Measurements from ENCODE around the gene NXN.

Gene NXN

DNA sequence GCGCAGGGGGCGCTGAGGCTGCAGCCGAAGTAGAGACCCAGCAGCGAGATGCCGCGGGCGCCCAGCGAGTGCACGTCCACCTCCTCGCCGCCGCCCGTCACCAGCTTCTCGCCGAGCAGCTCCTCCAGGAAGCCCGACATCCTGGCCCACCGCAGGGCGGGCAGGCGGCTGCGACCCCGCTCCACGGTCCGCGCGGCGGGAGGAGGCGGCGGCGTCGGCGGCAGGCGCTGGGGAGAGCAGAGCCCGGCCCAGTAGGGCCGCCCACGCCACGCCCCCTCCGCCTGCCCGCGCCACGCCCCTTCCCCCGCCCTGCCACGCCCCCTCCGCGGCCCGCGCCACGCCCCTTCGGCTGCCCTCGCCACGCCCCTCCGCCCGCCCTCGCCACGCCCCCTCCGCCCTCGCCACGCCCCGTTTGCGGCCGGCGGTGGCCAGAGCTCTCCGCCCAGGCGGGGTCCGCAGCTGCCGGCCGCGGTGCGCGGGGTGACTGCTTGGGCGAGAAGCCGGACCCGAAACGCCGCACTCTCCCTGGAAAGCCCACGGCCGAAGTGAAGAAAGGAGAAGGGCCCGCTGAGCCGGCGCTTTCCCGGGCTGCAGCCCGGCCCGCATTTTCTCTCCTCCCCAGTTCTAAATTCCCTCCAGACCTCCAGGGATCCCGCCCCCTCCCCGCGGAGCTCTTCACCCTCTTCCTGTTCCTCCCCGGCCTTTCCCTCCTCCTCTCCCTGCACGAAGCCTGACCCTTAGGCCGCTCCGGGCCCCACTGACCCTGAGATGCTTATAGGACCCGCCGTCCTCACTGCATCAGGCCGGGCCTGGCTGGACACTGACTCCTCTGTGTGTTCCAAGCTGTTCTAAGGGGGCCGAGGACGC, at the start of gene NXN:
Gene NXN, minus strand, starts transcription at position 238 of the 867 bp plus-strand sequence.
- no peaks in the 10 kb centered on the region for H3K9me3 ChIP-seq (ENCODE audit: low read length)
- peaks cover 4% of the 10 kb centered on the region for H3K36me3 ChIP-seq (ENCODE audit: insufficient read depth, low read length)
- peak within 1 kb of the TSS; percentile 80 for H3K4me3 ChIP-seq (ENCODE audit: low read length)
- no peaks in the 10 kb centered on the region for H3K27me3 ChIP-seq (ENCODE audit: insufficient read depth, low read length)
- peaks cover 26% of the 10 kb centered on the region for H3K4me1 ChIP-seq (ENCODE audit: insufficient read depth, low read length)
- peak within 1 kb of the TSS; percentile 91 for H2AFZ ChIP-seq (ENCODE audit: low read depth, low read length)

DNA sequence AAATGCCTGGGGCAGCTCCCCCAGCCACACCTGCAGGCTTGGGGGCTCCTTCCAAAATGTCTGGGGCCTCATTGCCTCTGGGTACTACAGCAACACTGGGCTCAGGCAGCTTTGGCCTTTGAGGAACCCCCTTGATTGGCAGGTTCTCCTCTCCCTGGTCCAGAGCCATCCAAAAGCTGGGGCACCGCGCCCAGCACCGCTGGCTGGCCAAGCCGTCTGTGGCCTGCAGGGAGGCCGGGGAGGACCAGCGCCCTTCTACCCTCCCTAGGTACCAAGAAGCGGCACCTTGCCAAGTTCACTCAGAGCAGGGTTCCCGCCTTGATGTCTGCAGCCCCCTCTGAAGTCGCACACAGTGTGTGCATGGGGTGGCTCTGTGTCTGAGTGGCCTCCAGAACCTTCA, 47.5 kb upstream of the NXN start:
- H3K27me3 ChIP-seq (ENCODE audit: insufficient read depth, low read length): no peaks in the 10 kb centered on the region

DNA sequence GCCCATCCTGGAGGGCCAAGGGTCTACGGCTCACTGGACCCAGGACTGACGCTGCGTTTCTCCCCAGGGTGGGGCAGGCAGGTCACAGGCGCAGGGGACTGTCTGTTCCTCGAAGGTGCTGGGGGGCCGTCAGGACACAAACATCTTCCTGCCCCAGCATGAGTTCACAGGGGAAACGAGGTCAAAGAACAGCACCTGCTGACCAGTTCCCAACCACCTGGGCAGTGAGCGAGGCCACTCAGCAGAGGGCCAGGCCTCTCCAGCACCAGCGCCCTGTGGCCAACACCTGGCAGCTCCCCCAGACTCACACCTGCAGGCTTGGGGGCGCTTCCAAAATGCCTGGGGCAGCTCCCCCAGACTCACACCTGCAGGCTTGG, 47.0 kb upstream of the NXN start:
- H3K4me3 ChIP-seq (ENCODE audit: low read length): no peak overlapping the region
- no peak overlapping the region for H2AFZ ChIP-seq (ENCODE audit: low read depth, low read length)
- H3K36me3 ChIP-seq (ENCODE audit: insufficient read depth, low read length): peaks cover 5% of the 10 kb centered on the region
- no peaks in the 10 kb centered on the region for H3K4me1 ChIP-seq (ENCODE audit: insufficient read depth, low read length)
- H3K27me3 ChIP-seq (ENCODE audit: insufficient read depth, low read length): no peaks in the 10 kb centered on the region
- H3K9me3 ChIP-seq (ENCODE audit: low read length): no peaks in the 10 kb centered on the region

More for the DNA sequence above, 47.5 kb upstream of the NXN start:
- no peaks in the 10 kb centered on the region for H3K4me1 ChIP-seq (ENCODE audit: insufficient read depth, low read length)
- no peaks in the 10 kb centered on the region for H3K9me3 ChIP-seq (ENCODE audit: low read length)
- H3K36me3 ChIP-seq (ENCODE audit: insufficient read depth, low read length): peaks cover 5% of the 10 kb centered on the region
- H2AFZ ChIP-seq (ENCODE audit: low read depth, low read length): no peak overlapping the region
- H3K4me3 ChIP-seq (ENCODE audit: low read length): no peak overlapping the region

DNA sequence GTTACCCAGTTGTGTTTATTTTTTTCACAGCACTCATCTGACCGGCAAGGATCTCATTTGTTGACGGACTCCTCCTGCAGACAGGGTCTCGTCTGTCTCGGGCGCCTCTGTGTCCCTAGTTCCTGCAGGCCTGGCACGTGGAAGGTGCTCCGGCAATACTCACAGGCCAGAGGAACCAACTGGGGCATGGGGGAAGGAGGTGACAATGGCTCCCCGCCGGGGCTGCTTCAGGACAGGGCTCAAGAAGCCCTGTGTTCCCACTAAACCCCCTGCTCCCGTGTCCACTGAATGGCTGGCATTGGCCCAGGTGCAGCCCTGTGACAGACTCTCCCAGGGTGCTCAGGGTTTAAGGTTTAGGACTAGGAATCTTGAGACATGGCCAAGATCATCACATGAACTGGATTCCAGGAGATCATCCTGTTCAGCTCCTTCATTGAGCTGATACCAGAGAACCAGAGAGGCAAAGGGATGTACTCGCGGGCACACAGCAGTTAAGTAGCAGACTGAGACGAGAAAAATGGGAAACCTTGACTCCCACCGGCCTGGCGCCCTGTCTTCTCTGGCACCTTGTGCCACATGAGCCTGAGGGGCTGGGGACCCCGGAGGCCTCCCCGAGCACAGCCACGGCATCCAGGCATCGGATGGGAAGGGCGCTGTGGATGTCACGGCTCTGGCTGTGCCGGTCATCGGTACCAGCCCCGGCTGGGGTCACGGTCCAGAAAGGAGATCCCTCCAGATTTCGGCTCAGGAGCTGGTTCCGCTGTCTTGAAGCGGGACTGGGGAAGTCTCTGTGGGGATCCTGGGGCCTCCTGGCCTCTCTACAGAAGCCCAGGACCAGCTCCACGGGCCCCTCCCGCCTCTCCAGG, 46.4 kb upstream of the NXN start:
- Histone ChIP-seq H3K4me3 (ENCODE audit: low read length) (no peak overlapping the region), H3K36me3 (ENCODE audit: insufficient read depth, low read length) (peaks cover 5% of the 10 kb centered on the region), H3K27me3 (ENCODE audit: insufficient read depth, low read length) (no peaks in the 10 kb centered on the region), H2AFZ (ENCODE audit: low read depth, low read length) (no peak overlapping the region), H3K4me1 (ENCODE audit: insufficient read depth, low read length) (no peaks in the 10 kb centered on the region), H3K9me3 (ENCODE audit: low read length) (no peaks in the 10 kb centered on the region)

DNA sequence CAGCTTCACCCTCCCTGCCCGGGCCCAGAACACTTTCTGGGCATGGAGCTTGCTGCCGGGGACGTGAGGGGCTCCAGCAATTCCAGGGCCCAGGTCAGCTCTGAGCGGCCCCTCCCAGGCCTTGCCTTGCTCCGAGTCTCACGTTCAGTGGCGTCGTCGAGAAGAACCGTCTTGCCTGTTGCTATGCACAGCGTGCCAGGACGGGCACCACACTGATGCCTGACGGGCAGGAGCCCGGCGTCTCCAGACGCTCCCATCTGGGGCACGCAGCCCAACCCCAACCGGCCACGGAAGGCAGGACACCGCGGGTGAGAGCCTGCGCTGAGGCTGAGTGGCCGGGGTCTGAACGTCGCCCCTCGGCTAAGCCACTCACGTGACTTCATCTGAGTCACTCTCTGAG, 44.5 kb upstream of the NXN start:
- H3K27me3 ChIP-seq (ENCODE audit: insufficient read depth, low read length): no peaks in the 10 kb centered on the region
- H2AFZ ChIP-seq (ENCODE audit: low read depth, low read length): no peak overlapping the region
- H3K9me3 ChIP-seq (ENCODE audit: low read length): no peaks in the 10 kb centered on the region
- peaks cover 5% of the 10 kb centered on the region for H3K36me3 ChIP-seq (ENCODE audit: insufficient read depth, low read length)
- H3K4me3 ChIP-seq (ENCODE audit: low read length): no peak overlapping the region
- H3K4me1 ChIP-seq (ENCODE audit: insufficient read depth, low read length): no peaks in the 10 kb centered on the region

DNA sequence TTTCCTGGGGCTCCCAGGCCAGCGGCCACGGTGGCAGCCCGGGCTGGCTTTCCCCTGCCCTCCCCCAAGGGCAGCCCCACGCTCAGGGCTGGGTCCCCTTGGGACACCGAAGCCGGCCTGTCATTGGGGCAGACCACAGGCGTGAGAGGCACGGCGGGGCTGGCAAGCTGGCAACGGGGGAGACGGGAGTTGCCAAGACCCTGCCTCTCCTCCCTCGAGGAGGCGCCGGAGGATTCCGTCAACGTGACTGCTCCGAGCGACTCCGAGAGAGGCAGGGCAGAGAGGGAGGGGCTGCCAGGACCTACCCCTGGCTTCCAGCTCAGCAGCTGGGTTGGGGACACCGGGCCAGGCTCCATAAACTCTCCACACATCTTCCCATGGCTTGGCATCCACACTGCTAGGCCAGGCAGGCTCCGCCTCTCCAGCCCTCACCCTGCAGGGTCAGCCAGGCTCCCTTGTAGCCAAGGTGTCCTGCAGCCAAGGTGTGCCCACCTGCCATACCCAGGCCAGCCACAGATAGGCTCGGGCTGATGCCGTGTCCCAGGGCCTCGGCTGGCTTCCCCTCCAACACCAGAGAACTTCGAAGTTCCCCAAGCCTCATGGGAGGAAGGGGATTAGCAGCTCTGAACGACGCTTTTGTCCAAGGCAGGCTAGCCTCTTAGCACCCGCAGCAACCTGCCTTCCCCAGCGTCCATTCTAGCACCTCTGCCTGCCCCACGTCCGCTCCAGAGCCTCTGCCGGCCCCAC, 42.9 kb upstream of the NXN start:
- Histone ChIP-seq H3K36me3 (ENCODE audit: insufficient read depth, low read length) (peaks cover 3% of the 10 kb centered on the region), H3K4me3 (ENCODE audit: low read length) (no peak overlapping the region), H2AFZ (ENCODE audit: low read depth, low read length) (no peak overlapping the region), H3K27me3 (ENCODE audit: insufficient read depth, low read length) (no peaks in the 10 kb centered on the region), H3K4me1 (ENCODE audit: insufficient read depth, low read length) (no peaks in the 10 kb centered on the region), H3K9me3 (ENCODE audit: low read length) (no peaks in the 10 kb centered on the region)

DNA sequence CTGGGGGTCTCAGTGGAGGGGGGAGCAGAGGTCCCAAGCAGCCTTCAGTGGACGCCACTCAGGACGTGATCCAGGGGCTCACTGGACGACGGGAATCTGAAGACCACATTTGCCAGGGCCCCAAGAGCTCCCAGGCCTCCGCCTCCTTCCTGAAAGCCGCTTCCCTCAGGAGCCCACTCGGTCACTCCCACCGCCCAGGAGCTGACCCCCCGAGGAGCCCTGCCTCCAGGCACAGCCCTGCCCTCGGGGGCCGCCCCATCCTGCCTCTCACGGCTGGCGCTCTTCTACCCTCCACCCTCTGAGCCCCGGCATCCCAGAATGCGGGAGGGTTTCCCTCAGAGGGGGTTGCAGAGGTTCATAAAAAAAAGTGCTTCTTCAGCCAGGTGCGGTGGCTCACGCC, 41.6 kb upstream of the NXN start:
- Histone ChIP-seq H3K36me3 (ENCODE audit: insufficient read depth, low read length) (peaks cover 3% of the 10 kb centered on the region), H3K27me3 (ENCODE audit: insufficient read depth, low read length) (no peaks in the 10 kb centered on the region), H3K4me3 (ENCODE audit: low read length) (no peak overlapping the region), H3K9me3 (ENCODE audit: low read length) (no peaks in the 10 kb centered on the region), H3K4me1 (ENCODE audit: insufficient read depth, low read length) (no peaks in the 10 kb centered on the region), H2AFZ (ENCODE audit: low read depth, low read length) (no peak overlapping the region)

DNA sequence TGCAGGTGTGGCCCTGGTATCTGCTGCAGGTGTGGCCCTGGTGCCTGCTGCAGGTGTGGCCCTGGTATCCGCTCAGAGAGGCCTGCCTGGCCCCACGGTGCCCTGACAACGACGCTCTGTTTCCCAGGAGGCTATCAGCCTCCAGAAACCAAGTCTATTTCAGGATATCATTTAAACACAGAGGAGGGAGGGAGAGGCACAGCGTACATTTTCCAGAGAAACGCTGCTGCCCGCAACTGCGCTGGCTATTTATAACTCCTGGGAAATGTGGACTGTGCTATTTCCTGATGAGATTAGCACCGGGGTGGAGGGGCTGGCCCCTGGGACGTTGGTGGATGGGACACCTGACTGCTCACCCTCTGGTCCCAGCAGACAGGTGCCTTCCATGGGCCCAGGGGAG, 39.9 kb upstream of the NXN start:
- H3K36me3 ChIP-seq (ENCODE audit: insufficient read depth, low read length): peaks cover 3% of the 10 kb centered on the region
- H3K9me3 ChIP-seq (ENCODE audit: low read length): no peaks in the 10 kb centered on the region
- no peaks in the 10 kb centered on the region for H3K4me1 ChIP-seq (ENCODE audit: insufficient read depth, low read length)
- no peak overlapping the region for H2AFZ ChIP-seq (ENCODE audit: low read depth, low read length)
- H3K4me3 ChIP-seq (ENCODE audit: low read length): no peak overlapping the region
- no peaks in the 10 kb centered on the region for H3K27me3 ChIP-seq (ENCODE audit: insufficient read depth, low read length)

DNA sequence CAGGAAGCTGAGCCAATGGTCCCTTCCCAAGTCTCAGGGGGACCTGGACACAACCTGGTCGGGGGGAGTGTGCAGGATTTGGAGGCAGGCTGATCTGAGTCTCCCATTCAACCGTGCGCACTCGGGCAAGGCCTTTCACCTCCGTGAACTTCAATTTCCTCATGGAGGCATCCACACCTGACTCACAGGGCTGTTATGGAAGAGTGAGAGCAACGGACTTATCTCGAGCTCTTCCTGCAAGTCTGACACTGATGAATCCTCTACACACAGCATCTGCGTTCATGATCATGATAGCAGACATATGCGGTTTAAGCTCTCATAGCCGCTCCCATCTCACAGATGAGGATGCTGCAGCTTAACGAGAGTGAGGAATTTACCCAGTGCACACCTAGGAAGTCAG, 39.0 kb upstream of the NXN start:
- Histone ChIP-seq H2AFZ (ENCODE audit: low read depth, low read length) (no peak overlapping the region), H3K36me3 (ENCODE audit: insufficient read depth, low read length) (peaks cover 3% of the 10 kb centered on the region)

DNA sequence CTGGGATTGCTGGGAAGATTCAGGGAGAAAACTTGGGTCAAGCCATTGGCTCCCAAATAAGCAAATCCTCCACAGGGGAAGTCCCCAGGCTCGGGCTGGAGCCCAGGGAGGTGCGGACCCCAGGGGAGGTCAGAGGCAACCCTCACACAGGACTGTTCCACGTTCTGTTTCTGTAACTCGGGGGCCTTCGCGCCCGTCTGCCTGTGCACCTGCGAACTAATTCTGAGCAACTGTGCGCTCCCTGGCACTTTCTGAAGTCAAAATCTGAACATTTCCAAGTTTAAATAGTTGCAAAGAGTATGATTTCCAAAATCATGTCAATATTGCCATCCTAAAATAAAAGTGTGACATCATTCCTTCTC, 34.1 kb upstream of the NXN start:
- Histone ChIP-seq H3K4me1 (ENCODE audit: insufficient read depth, low read length) (no peaks in the 10 kb centered on the region), H3K4me3 (ENCODE audit: low read length) (no peak overlapping the region), H3K9me3 (ENCODE audit: low read length) (no peaks in the 10 kb centered on the region), H3K36me3 (ENCODE audit: insufficient read depth, low read length) (peaks cover 28% of the 10 kb centered on the region), H2AFZ (ENCODE audit: low read depth, low read length) (no peak overlapping the region), H3K27me3 (ENCODE audit: insufficient read depth, low read length) (no peaks in the 10 kb centered on the region)

More for the DNA sequence above, 39.0 kb upstream of the NXN start:
- Histone ChIP-seq H3K4me1 (ENCODE audit: insufficient read depth, low read length) (no peaks in the 10 kb centered on the region), H3K9me3 (ENCODE audit: low read length) (no peaks in the 10 kb centered on the region), H3K4me3 (ENCODE audit: low read length) (no peak overlapping the region), H3K27me3 (ENCODE audit: insufficient read depth, low read length) (no peaks in the 10 kb centered on the region)

DNA sequence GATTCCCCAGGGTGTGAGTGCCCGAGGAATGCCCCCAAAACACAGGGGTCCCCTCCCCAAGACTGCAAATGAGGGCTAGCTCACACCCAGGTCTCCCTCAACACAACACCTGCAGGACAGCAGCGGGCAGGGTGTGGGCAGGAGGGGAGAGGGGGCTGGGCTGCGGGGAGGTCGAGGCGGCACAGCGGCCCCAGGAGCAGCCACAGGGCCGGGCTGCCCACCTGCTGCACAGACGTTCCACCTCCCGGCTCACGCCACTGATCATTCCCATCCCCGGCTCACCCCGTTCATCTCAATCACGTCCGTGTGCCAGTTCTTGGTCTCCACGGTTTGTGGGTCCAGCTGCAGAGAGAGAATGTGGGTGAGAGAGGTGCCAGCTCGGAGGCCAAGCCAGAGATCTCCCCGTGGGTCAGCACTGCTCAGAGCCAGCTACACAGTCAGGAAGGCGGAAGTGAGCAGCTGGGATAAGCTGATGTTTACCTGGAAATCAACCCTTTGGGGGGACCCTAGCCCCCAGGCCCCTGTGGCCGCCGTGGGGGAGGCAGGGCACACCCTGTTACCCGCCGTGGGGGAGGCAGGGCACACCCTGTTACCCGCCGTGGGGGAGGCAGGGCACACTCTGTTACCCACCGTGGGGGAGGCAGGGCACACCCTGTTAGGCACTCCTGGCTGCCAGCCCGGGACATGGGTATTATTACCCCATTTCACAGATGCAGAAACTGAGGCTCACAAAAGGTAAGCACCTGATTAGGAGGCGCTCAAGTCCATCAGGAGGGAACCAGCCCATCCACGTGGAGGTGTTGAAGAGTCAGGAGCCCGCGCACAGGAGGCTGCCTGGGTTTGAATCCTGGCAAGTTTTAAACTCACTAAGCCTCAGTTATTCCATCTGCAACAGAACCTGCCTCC, 33.5 kb upstream of the NXN start:
- H3K27me3 ChIP-seq (ENCODE audit: insufficient read depth, low read length): no peaks in the 10 kb centered on the region
- no peak overlapping the region for H2AFZ ChIP-seq (ENCODE audit: low read depth, low read length)
- peaks cover 32% of the 10 kb centered on the region for H3K36me3 ChIP-seq (ENCODE audit: insufficient read depth, low read length)
- no peaks in the 10 kb centered on the region for H3K4me1 ChIP-seq (ENCODE audit: insufficient read depth, low read length)
- H3K4me3 ChIP-seq (ENCODE audit: low read length): no peak overlapping the region
- no peaks in the 10 kb centered on the region for H3K9me3 ChIP-seq (ENCODE audit: low read length)
